Adrenal gland (tissue), 19 donors: Measurements from ENCODE around the gene C6orf141. TPM values are rescaled to one million over a fixed set of nuclear protein-coding genes. Genes with fewer than 3 reads are reported as not detected.

Experiments used
- DNase-seq, 7 donors: peaks; one replicate each; pipeline ENCODE4 v3.0.0-alpha.2; 2019 to 2020
- H3K27ac ChIP-seq, 5 donors: fragments of 200-600 bp; sonication (generic) in 4 of 5; 1 replicate in 3 of 5; 2 replicates in 2 of 5; pipeline versions ENCODE4 v1.5.1 to v1.8.0; 2016 to 2020; ENCODE audit warnings: mild to moderate bottlenecking in 1 of 5
- H3K27me3 ChIP-seq: fragments of 200-600 bp; 2 replicates; pipeline ENCODE4 v1.8.0; 2021
- H3K36me3 ChIP-seq, 2 donors: fragments of 200-600 bp; replicated peaks in 1 of 2; 1 replicate in 1 of 2; 2 replicates in 1 of 2; pipeline versions ENCODE4 v1.5.1 to v1.8.0; 2018 to 2022
- H3K4me1 ChIP-seq, 2 donors: fragments of 200-600 bp; replicated peaks in 1 of 2; 1 replicate in 1 of 2; 2 replicates in 1 of 2; pipeline versions ENCODE4 v1.5.1 to v1.8.0; 2018 to 2021
- H3K4me3 ChIP-seq, 4 donors: fragments of 200-600 bp; sonication (generic) in 3 of 4; one replicate each; pipeline ENCODE4 v1.5.1; 2016 to 2018
- H3K9me3 ChIP-seq, 3 donors: fragments of 200-600 bp; sonication (generic) in 1 of 3; replicated peaks in 1 of 3; 1 replicate in 2 of 3; 2 replicates in 1 of 3; pipeline versions ENCODE4 v1.5.1 to v1.8.0; 2016 to 2021
- POLR2A ChIP-seq, 2 donors: fragments of 450-650 bp; IDR thresholded peaks; one replicate each; pipeline ENCODE4 v1.6.1; 2017; ENCODE audit warnings: antibody characterized with exemption in 2 of 2, mild to moderate bottlenecking in 2 of 2, moderate library complexity in 1 of 2
- WGBS, 4 donors: extraction: QIAGEN DNeasy Blood & Tissue Kit in 2 of 4; methylation state at CpG; one replicate each; pipeline versions ENCODE4 v1.1.5 to v1.1.7; 2013 to 2017; 5-methylcytosine and 5-hydroxymethylcytosine counted together
- intact Hi-C, 2 donors: fragments of 100-400 bp; cut with DNase I; formaldehyde crosslinking; loops; one replicate each; pipeline versions ENCODE4 v1.14.1 to v1.15.0; 2022 to 2023
- long read RNA-seq, 10 donors: library from polyadenylated mRNA in 3 of 10; unstranded in 2 of 10; stranded (forward) in 1 of 10; transcript quantifications; one replicate each; pipeline ENCODE4 v2.0.0 and lab custom pipeline, GENCODE V29; 2021 to 2026
- polyA plus RNA-seq, 3 donors: library from polyadenylated mRNA; stranded (reverse); fragments of 200-250 nt in 2 of 3; fragments of 350-450 nt in 1 of 3; fragmentation: Illumina TruSeq in 1 of 3; extraction: RNeasy Lipid Tissue Mini Kit (QIAGEN cat#74804) in 1 of 3; gene quantifications; one replicate each; pipeline ENCODE4 v1.2.3, GENCODE V29; 2013 to 2014
- total RNA-seq, 9 donors: library from RNA; depleted of rRNA in 4 of 9; stranded (reverse); fragments of >200 nt in 4 of 9; fragments of 120-200 nt in 1 of 9; fragmentation: NEBNext Ultra II Directional in 1 of 9; extraction: Animal tissue kit (Norgen Biotek cat#: 25700) in 1 of 9; gene quantifications; one replicate each; pipeline versions ENCODE4 v1.1.0 to v1.2.4, GENCODE V29; 2013 to 2023
- TF ChIP-seq, protein P1 (sequence below), 6 experiments: fragments of 450-650 bp in 4 of 6; fragments of 200-600 bp in 2 of 6; sonication (generic) in 1 of 6; IDR thresholded peaks; 1 replicate in 5 of 6; 2 replicates in 1 of 6; pipeline versions ENCODE4 v1.5.1 to v1.8.0; 2016 to 2021; ENCODE audit warnings: antibody characterized with exemption in 6 of 6, mild to moderate bottlenecking in 2 of 6, moderate library complexity in 1 of 6
- donor health status: healthy with polysubstance abuse.
- donor health status: Bipolar disorder and iron deficiency.
- donor health status: DM: yes; HTN: yes; CAD: no.
- donor health status: DM: no; HTN: no; CAD: no.
- donor health status: DM: no; HTN: no; CAD: no.
- donor health status: DM: yes; HTN: yes; CAD: no.

Gene C6orf141
- total RNA-seq (1 to 10 TPM in 3 of 9 donors, under 1 TPM in 2, not detected in 4; 0.33 to 1.7 (median 1.0) TPM), polyA plus RNA-seq (1 to 10 TPM in 2 of 3 donors, under 1 TPM in 1; 0.16 to 2.9 (median 2.3) TPM)
- long read RNA-seq, donor 1, result 0 reads
- long read RNA-seq, donor 2, result 0 reads
- long read RNA-seq, donor 3, result 0 reads
- long read RNA-seq, donor 4, result 0 reads
- long read RNA-seq, donor 5, partial matches to known transcripts, result 0 of 3 reads
- long read RNA-seq, donor 5, other reads (novel, unspliced or antisense), result 3 of 3 reads
- long read RNA-seq, donor 6, result 0 reads
- long read RNA-seq, donor 7, result 0 reads
- long read RNA-seq, donor 8, result 0 reads
- long read RNA-seq, donor 9, result 0 reads
- long read RNA-seq, donor 10, partial matches to known transcripts, result 0 of 1 reads
- long read RNA-seq, donor 10, other reads (novel, unspliced or antisense), result 0 of 1 reads

DNA sequence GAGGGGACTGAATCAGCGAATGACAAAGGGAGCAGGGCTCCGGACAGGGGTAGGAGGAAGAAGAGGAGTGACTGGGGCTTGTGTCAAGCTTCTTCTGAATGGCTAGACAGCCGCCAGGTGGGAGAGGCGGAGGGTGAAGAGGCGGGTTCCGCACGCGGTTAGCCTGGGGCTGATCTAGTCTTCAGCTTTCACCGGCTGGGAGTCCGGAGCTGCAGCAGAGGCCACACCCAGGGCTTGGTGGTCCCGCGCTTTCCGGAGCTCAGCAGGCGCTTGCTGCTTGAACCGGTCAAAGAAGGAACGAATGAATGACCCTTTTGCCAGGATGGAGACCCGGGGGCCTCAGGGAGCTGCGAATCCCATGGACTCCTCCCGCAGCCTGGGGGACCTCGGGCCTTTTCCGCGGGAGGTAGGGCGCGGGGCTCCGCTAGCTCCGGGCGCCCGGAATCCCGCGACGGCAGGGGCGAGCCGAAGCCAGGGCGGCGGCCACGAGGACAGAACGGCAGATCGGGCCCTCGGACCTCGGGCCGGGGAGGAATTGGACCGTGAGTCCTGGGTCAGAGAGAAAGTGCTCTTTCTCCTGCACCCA lies at the start of gene C6orf141:
Gene C6orf141 (plus strand): TSS at position 177 of the 586 bp plus-strand sequence. CDS start 125 bp downstream, at position 302.
- Histone ChIP-seq H3K27ac (no peak within 1 kb of the TSS), H3K36me3 (no peaks in the 10 kb centered on the region), H3K9me3 (no peaks in the 10 kb centered on the region), H3K4me1 (peaks cover 15 to 17% of the 10 kb centered on the region in 2 donors), H3K4me3 (peak within 1 kb of the TSS in 3 of 4 donors; percentile 3 to 43 (median 11)), H3K27me3 (peaks cover 17% of the 10 kb centered on the region)
- no peak for TF ChIP-seq POLR2A (IDR thresholded peaks at IDR 0.05)
- TF ChIP-seq, protein P1, sequence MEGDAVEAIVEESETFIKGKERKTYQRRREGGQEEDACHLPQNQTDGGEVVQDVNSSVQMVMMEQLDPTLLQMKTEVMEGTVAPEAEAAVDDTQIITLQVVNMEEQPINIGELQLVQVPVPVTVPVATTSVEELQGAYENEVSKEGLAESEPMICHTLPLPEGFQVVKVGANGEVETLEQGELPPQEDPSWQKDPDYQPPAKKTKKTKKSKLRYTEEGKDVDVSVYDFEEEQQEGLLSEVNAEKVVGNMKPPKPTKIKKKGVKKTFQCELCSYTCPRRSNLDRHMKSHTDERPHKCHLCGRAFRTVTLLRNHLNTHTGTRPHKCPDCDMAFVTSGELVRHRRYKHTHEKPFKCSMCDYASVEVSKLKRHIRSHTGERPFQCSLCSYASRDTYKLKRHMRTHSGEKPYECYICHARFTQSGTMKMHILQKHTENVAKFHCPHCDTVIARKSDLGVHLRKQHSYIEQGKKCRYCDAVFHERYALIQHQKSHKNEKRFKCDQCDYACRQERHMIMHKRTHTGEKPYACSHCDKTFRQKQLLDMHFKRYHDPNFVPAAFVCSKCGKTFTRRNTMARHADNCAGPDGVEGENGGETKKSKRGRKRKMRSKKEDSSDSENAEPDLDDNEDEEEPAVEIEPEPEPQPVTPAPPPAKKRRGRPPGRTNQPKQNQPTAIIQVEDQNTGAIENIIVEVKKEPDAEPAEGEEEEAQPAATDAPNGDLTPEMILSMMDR (IDR thresholded peaks at IDR 0.05), result no peak
- 1 to 3% (median 2%) methylated on average over 16 to 42 of the region's 42 CpGs for WGBS, 4 donors
- intact Hi-C loops, result no loop called here
- DNase-seq, result peak in 2 of 7 donors; percentile 11 to 15

DNA sequence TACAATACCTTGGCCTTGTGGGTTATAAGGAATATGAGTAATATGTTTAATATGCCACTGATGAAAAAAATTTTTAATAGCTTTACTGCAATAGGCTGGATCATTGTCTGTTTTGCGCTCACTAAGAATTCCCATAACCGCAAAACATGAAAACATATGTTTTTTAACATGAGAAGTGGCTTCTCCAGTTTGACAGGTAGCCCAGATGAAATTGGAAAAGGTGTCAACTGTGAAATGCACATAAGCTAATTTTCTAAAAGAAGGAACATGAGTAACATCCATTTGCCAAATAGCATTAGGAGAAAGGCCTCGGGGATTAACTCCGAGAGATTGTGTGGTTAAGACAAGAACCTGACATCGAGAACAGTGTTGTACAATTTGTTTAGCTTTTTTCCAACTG lies 45.8 kb upstream of the C6orf141 start:
- intact Hi-C loops, result no loop called here
- 70 to 93% (median 87%) methylated on average over 5 of the region's 5 CpGs for WGBS, 4 donors

DNA sequence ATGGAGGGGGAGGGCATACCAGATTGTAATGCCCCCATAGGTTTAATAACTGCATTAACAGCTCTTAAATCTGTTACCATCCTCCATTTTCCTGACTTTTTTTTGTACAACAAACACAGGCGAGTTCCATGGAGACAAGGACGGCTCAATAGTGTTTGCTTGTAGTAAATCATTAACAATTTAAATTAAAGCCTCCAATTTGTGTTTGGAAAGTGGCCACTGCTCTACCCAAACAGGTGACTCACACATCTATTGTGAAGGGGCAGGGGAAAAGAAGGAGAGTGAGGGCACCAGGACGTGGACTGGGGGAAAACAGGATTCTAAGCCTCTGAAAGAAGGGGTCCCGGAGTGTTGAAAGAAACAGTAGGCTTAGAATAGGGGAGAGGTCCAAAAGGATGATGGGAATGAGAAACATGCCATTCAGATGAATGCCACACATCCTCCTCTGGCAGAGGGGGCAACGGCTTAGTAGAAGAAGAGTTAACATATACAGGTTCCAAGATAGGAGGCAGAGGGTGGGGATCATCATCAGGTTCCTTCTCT lies 43.8 kb upstream of the C6orf141 start:
- TF ChIP-seq POLR2A (IDR thresholded peaks at IDR 0.05), result no peak
- TF ChIP-seq, protein P1 (IDR thresholded peaks at IDR 0.05), result no peak
- Histone ChIP-seq H3K9me3 (no peaks in the 10 kb centered on the region), H3K4me1 (no peaks in the 10 kb centered on the region), H3K27ac (no peak overlapping the region), H3K36me3 (no peaks in the 10 kb centered on the region), H3K27me3 (no peaks in the 10 kb centered on the region), H3K4me3 (no peak overlapping the region)
- 65 to 76% (median 75%) methylated on average over 5 of the region's 5 CpGs for WGBS, 4 donors
- intact Hi-C loops, result no loop called here
- no peak for DNase-seq

More for the DNA sequence above, 45.8 kb upstream of the C6orf141 start:
- Histone ChIP-seq H3K4me3 (no peak overlapping the region), H3K36me3 (no peaks in the 10 kb centered on the region), H3K27ac (no peak overlapping the region), H3K9me3 (no peaks in the 10 kb centered on the region), H3K4me1 (no peaks in the 10 kb centered on the region), H3K27me3 (no peaks in the 10 kb centered on the region)
- TF ChIP-seq, protein P1 (IDR thresholded peaks at IDR 0.05), result no peak
- TF ChIP-seq POLR2A (IDR thresholded peaks at IDR 0.05), result no peak
- no peak for DNase-seq

DNA sequence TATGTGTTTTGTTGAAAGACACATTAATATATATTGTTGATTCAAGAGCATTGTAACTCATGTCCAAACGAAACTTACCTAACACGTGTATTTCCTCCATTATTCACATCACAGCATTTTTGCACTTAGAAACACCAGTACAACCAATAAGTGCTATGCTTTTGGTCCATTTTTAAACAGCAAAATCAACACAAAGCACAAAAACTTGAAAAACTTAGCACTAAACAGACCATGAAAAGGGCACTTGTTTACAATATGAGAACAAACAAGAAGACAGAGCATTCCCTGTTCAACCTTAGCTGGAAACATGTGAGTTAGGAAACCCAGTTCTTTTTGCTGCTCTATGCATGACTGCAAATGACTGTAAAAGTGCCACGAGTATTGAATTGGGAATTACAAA lies 41.1 kb upstream of the C6orf141 start:
- TF ChIP-seq, protein P1 (IDR thresholded peaks at IDR 0.05), result no peak
- TF ChIP-seq POLR2A (IDR thresholded peaks at IDR 0.05), result no peak
- Histone ChIP-seq H3K36me3 (no peaks in the 10 kb centered on the region), H3K27me3 (no peaks in the 10 kb centered on the region), H3K4me3 (no peak overlapping the region), H3K4me1 (no peaks in the 10 kb centered on the region), H3K9me3 (no peaks in the 10 kb centered on the region), H3K27ac (no peak overlapping the region)
- 57 to 73% (median 64%) methylated on average over 3 of the region's 3 CpGs for WGBS, 4 donors
- no peak for DNase-seq
- intact Hi-C loops, result no loop called here
